Left ventricle myocardium inferior (tissue), 1 donor: ENCODE data around the gene USP21. TPM values are rescaled to one million over a fixed set of nuclear protein-coding genes. Genes with fewer than 3 reads are reported as not detected.
A peak's percentile ranks its signal among the peaks of the same experiment; 100 is the strongest.

ENCODE experiments used
- DNase-seq: peaks from one replicate; pipeline ENCODE4 v3.0.0-alpha.2; 2020
- H3K27ac ChIP-seq: fragments of 200-600 bp; replicated peaks from 2 replicates; pipeline ENCODE4 v1.8.0; 2021
- H3K27me3 ChIP-seq: fragments of 200-600 bp; 2 replicates; pipeline ENCODE4 v1.8.0; 2021; ENCODE audit warnings: low read depth
- H3K36me3 ChIP-seq: fragments of 200-600 bp; 2 replicates; pipeline ENCODE4 v1.8.0; 2021
- H3K4me1 ChIP-seq: fragments of 200-600 bp; 2 replicates; pipeline ENCODE4 v1.8.0; 2021
- H3K4me3 ChIP-seq: fragments of 200-600 bp; 2 replicates; pipeline ENCODE4 v1.8.0; 2021; ENCODE audit warnings: mild to moderate bottlenecking, moderate library complexity
- H3K9me3 ChIP-seq: fragments of 200-600 bp; replicated peaks from 2 replicates; pipeline ENCODE4 v1.8.0; 2021
- intact Hi-C: fragments of 100-400 bp; cut with micrococcal nuclease; formaldehyde crosslinking; loops from one replicate; pipeline ENCODE4 v1.11.0; 2022
- total RNA-seq: library from RNA; stranded (reverse); fragmentation: NEBNext Ultra II Directional; extraction: Animal tissue kit (Norgen Biotek cat#: 25700); gene quantifications from one replicate; pipeline ENCODE4 v1.2.1, GENCODE V29; 2021
- TF ChIP-seq, protein P1 (sequence below): fragments of 200-600 bp; IDR thresholded peaks from 2 replicates; pipeline ENCODE4 v1.8.0; 2021; ENCODE audit warnings: antibody characterized with exemption, mild to moderate bottlenecking, borderline replicate concordance
- donor health status: DM: no; HTN: yes; CAD: no; lungs with severe emphysema.

The USP21 gene
- total RNA-seq, 1 donor from 2014 or later, result 20.0 TPM

DNA sequence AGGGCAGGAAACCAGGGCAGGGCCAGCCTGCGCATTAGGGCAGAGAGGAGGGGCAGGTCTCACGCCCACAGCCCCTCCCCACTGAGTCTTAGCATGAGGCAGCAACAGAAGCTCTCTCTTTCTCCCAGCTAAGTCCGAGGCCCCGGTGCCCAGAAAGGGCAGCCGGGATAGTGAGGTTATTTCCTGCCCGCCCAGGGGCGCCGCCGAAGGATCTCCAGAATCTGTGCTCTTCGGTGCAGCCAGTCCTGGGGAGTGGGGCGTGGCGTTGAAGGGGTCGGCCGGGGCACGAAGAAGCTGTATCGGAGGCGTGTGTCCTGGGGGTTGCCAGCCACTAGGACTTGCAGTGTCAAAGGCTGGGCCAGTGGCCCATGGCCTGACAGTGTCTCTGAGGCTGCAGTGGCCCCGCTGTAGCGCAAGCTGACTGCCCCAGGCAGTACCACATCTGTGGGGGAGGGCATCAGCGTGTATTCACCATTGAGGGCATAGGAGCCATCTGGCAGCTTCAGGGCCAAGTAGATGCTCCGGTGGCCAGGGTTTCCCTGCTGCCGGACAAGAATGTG, 31.7 kb downstream of the USP21 start:
- Histone ChIP-seq H3K36me3 (peaks cover 26% of the 10 kb centered on the region), H3K27ac (no peak overlapping the region)

DNA sequence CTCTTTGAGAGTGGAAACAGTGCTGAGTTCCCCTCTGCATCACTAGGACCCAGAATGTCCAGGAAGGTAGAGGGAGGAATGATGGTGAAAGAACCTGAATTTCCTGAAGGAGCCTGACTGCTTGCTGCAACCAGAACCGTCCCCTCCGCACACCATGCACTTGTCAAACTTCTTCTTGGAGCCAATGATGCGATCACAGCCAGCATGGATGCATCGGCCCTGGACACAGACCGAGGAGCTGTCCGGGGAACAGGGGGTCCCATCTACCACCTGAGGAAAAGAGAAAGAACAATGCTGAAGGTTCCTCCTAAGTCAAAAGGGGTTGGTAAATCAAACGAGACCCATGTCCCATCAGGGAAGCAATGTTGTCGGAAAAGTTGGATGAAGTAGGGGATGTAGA, 32.7 kb downstream of the USP21 start:
- intact Hi-C loops, result no loop called here
- Histone ChIP-seq H3K4me1 (peaks cover 62% of the 10 kb centered on the region), H3K36me3 (peaks cover 29% of the 10 kb centered on the region)

More for the DNA sequence above, 31.7 kb downstream of the USP21 start:
- DNase-seq, result no peak
- Histone ChIP-seq H3K4me3 (no peak overlapping the region), H3K27me3 (no peaks in the 10 kb centered on the region), H3K9me3 (no peaks in the 10 kb centered on the region), H3K4me1 (peaks cover 60% of the 10 kb centered on the region)
- intact Hi-C loops, result no loop called here
- TF ChIP-seq, protein P1, sequence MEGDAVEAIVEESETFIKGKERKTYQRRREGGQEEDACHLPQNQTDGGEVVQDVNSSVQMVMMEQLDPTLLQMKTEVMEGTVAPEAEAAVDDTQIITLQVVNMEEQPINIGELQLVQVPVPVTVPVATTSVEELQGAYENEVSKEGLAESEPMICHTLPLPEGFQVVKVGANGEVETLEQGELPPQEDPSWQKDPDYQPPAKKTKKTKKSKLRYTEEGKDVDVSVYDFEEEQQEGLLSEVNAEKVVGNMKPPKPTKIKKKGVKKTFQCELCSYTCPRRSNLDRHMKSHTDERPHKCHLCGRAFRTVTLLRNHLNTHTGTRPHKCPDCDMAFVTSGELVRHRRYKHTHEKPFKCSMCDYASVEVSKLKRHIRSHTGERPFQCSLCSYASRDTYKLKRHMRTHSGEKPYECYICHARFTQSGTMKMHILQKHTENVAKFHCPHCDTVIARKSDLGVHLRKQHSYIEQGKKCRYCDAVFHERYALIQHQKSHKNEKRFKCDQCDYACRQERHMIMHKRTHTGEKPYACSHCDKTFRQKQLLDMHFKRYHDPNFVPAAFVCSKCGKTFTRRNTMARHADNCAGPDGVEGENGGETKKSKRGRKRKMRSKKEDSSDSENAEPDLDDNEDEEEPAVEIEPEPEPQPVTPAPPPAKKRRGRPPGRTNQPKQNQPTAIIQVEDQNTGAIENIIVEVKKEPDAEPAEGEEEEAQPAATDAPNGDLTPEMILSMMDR, result no peak

DNA sequence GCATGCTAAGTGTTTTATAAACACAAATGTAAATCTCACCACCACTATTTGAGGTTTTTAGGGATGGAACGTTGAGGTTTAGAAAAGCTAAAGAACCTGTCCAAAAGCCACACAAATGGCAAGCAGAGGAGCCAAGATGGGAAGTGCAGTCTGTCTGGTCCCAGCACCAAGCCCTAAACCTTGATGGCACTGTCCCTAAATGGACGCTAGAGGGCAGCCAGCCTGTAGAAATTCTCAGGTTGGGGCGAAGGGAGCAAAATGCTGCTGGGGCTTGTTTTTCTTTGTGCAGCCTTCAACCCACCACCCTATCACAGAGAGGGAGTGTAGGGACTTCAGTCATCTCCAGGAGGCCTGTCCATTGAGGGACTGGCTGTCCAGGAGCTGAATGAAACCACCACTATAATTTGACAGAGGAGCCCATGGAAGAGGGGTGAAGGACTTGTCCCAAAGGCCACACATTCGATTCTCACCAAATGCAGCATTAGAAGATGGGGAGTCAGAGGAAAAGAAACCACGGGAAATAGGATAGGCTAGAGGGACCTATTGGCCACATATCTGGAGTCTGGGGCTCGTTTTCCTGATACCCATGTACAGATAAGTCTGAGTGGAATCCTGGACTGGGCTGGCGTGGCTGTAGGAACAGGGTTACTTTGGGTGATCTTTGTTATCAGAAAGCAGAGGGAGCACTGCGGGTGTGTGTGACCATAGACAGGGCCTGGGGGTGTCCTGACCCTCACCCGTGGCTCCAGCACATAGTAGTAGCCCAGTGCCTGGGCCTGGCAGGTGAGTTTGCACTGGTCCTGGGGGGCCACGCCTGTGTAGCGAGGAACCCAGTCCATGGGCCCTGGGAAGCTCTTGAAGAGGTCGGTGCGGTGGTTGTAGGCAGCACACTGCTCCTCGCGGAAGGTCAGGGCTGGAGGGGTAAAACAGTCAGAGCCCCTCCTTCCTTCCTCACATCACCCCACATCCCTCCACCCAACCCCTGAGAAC, 33.5 kb downstream of the USP21 start:
- TF ChIP-seq, protein P1, result peak; percentile 89
- Histone ChIP-seq H3K4me3 (peak overlapping the region; percentile 67), H3K9me3 (no peaks in the 10 kb centered on the region), H3K27me3 (no peaks in the 10 kb centered on the region), H3K4me1 (peaks cover 65% of the 10 kb centered on the region), H3K36me3 (peaks cover 29% of the 10 kb centered on the region), H3K27ac (peak overlapping the region; percentile 37)
- DNase-seq, result peak; percentile 45
- intact Hi-C loops, result no loop called here

More for the DNA sequence above, 32.7 kb downstream of the USP21 start:
- no peak for DNase-seq
- no peak overlapping the region for H3K4me3 ChIP-seq
- no peaks in the 10 kb centered on the region for H3K27me3 ChIP-seq
- no peaks in the 10 kb centered on the region for H3K9me3 ChIP-seq
- no peak overlapping the region for H3K27ac ChIP-seq
- TF ChIP-seq, protein P1, result no peak

DNA sequence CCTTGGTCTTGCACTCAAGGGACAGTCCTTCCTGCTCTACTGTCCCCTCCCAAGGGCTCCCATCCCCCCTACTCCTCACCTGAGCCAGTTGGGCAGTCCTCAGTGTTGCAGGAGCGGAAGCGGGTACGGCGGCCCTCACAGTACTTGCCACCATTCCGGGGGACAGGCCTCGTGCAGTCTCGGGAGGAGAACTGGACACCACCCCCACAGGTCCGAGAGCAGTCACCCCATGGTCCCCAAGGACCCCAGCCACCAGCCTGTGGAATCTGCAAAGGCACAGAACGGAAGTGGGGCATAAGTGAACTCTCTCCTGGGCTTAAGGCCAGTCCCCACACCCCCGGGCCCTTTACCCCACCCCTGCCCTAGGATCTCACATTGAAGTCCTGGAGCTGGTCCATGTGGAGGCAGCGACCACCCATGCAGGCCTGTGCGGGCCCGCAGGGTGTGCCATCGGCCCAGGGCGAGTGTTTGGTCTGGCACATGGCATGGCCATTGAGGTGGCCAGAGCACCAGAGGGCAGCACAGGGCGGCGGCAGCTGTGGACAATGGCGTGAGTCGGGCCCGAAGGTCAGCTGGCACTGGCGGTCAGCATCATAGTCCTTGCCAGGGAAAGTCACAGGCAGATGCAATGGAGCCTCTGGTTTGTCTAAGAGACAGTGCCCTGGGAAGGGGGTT, 34.4 kb downstream of the USP21 start:
- no peaks in the 10 kb centered on the region for H3K9me3 ChIP-seq
- peak overlapping the region; percentile 36 for H3K27ac ChIP-seq
- DNase-seq, result no peak
- intact Hi-C loops, result no loop called here
- H3K4me3 ChIP-seq, result peak overlapping the region; percentile 67
- no peaks in the 10 kb centered on the region for H3K27me3 ChIP-seq
- H3K4me1 ChIP-seq, result peaks cover 74% of the 10 kb centered on the region
- peaks cover 29% of the 10 kb centered on the region for H3K36me3 ChIP-seq
- TF ChIP-seq, protein P1, result no peak

DNA sequence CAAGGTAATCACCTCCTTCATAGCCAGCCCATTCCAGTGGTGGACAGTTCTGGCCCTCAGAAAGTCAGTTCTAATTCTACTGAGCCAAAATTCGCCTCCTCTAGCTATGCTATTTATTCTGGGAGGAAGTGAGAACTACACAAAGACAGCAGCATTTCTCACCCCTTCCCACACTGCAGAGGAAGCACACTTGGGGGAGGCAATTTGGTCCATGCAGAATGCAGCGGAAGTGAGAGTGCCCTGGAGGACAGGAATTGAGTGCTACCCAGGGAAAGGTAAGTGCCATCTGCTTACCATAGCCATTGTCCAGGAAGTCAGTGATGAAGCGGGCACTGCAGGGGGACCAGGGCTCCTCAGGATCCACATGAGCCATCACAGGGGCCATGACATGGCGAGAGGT, 35.9 kb downstream of the USP21 start:
- Histone ChIP-seq H3K27me3 (no peaks in the 10 kb centered on the region), H3K9me3 (no peaks in the 10 kb centered on the region), H3K36me3 (peaks cover 29% of the 10 kb centered on the region), H3K27ac (no peak overlapping the region), H3K4me1 (peaks cover 83% of the 10 kb centered on the region), H3K4me3 (peak overlapping the region; percentile 67)
- TF ChIP-seq, protein P1, result no peak
- intact Hi-C loops, result no loop called here
- DNase-seq, result no peak
